ENCODE results near the gene PSMG4. TPM values are rescaled to one million over a fixed set of nuclear protein-coding genes. Genes with fewer than 3 reads are reported as not detected.

The PSMG4 gene
- total and polyA plus RNA-seq, 9 of the 15 experiments (the other 6 are each of a cell fraction or from before 2014, with no cell fraction given): 12.9 to 185 (median 52.0) TPM

- TF ChIP-seq MGA (IDR thresholded peaks at IDR 0.05) (no peak), KAT2B (IDR thresholded peaks at IDR 0.05; ENCODE audit: low read depth, low read length) (no peak), TCF7L2 (IDR thresholded peaks at IDR 0.05; ENCODE audit: low read depth, low read length) (no peak), MAFF (IDR thresholded peaks at IDR 0.05; ENCODE audit: low read length) (no peak), RBBP5 (IDR thresholded peaks at IDR 0.05; ENCODE audit: borderline replicate concordance, insufficient read depth, low read length, poor library complexity, severe bottlenecking) (peak; percentile 15), ZNF695 (CRISPR knock-in tag; IDR thresholded peaks at IDR 0.05) (no peak), CBFA2T3 (IDR thresholded peaks at IDR 0.05) (peak; percentile 85), ZBTB5 (IDR thresholded peaks at IDR 0.05) (no peak), ZFP30 (CRISPR knock-in tag; IDR thresholded peaks at IDR 0.05; ENCODE audit: borderline replicate concordance) (no peak), NRF1 (conservative IDR thresholded peaks at IDR 0.05 in 1 of 2, IDR thresholded peaks at IDR 0.05 in 1 of 2) (no peak), PML (IDR thresholded peaks at IDR 0.05; ENCODE audit: low read length) (0 out of 2 replicates have a peak, but pooled peaks have one; percentile 27)
- TF ChIP-seq, protein P1, sequence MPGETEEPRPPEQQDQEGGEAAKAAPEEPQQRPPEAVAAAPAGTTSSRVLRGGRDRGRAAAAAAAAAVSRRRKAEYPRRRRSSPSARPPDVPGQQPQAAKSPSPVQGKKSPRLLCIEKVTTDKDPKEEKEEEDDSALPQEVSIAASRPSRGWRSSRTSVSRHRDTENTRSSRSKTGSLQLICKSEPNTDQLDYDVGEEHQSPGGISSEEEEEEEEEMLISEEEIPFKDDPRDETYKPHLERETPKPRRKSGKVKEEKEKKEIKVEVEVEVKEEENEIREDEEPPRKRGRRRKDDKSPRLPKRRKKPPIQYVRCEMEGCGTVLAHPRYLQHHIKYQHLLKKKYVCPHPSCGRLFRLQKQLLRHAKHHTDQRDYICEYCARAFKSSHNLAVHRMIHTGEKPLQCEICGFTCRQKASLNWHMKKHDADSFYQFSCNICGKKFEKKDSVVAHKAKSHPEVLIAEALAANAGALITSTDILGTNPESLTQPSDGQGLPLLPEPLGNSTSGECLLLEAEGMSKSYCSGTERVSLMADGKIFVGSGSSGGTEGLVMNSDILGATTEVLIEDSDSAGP (CRISPR knock-in tag; IDR thresholded peaks at IDR 0.05): no peak
These were observed 34.8 kb downstream of the PSMG4 start (continued) for GRCh38 chr6:3293271-3294155.
